ENCODE results near the gene PI4KA. TPM values are rescaled to one million over a fixed set of nuclear protein-coding genes. Genes with fewer than 3 reads are reported as not detected.

Gene PI4KA
- total RNA-seq, 1 experiment from 2014 or later, result 65.8 TPM

GRCh38 chr22:20741008-20741633 lies 117.5 kb downstream of the PI4KA start:
- Mint-ChIP-seq H3K36me3 (ENCODE audit: insufficient read depth in 1 of 3, low read depth in 3 of 3) (peaks cover 15 to 45% (median 18%) of the 10 kb centered on the region in 3 experiments), H3K27ac (no peak overlapping the region), H3K27me3 (ENCODE audit: low read depth) (no peaks in the 10 kb centered on the region), H3K4me3 (no peak overlapping the region), H3K4me1 (no peaks in the 10 kb centered on the region), H3K9me3 (peaks cover 6 to 7% of the 10 kb centered on the region in 2 experiments; a peak in 4 of 5 replicates)
- Histone ChIP-seq H3K18ac (ENCODE audit: insufficient read length, low read depth, low read length) (no peak overlapping the region), H3K56ac (ENCODE audit: insufficient read length, low read depth, low read length) (no peak overlapping the region), H4K8ac (replicated peaks; ENCODE audit: insufficient read length, low read depth, low read length) (no peak overlapping the region), H2AK5ac (ENCODE audit: insufficient read length, low read length) (no peak overlapping the region), H4K91ac (ENCODE audit: insufficient read length, low read depth, low read length) (no peak overlapping the region), H3K23ac (ENCODE audit: insufficient read length, low read depth, low read length) (no peak overlapping the region), H3T11ph (ENCODE audit: low read length) (no peak overlapping the region), H4K5ac (ENCODE audit: insufficient read length, low read depth, low read length) (no peak overlapping the region), H4K20me1 (ENCODE audit: control insufficient read depth, insufficient read depth, insufficient read length) (no peaks in the 10 kb centered on the region), H3K27me3 (ENCODE audit: insufficient read depth, low read length) (no peaks in the 10 kb centered on the region), H2BK12ac (ENCODE audit: insufficient read length, low read depth, low read length) (no peak overlapping the region), H3K9ac (ENCODE audit: extremely low read depth, insufficient read length, low read length) (no peak overlapping the region), H3K4me2 (ENCODE audit: insufficient read depth, insufficient read length, low read length) (no peak overlapping the region), H3K23me2 (ENCODE audit: insufficient read length, low read depth, low read length, poor library complexity, severe bottlenecking) (no peaks in the 10 kb centered on the region), H2BK120ac (ENCODE audit: low read depth, low read length, poor library complexity, severe bottlenecking) (no peak overlapping the region), H2BK5ac (ENCODE audit: insufficient read length, low read length) (no peak overlapping the region), H3K79me1 (ENCODE audit: insufficient read depth, low read depth, low read length, poor library complexity, severe bottlenecking) (no peaks in the 10 kb centered on the region), H3K4me1 (ENCODE audit: insufficient read depth, low read length) (no peaks in the 10 kb centered on the region), H2BK15ac (ENCODE audit: low read depth, low read length) (no peak overlapping the region), H3K27ac (ENCODE audit: insufficient read length, low read depth, low read length) (no peak overlapping the region), H3K14ac (ENCODE audit: insufficient read depth, low read length) (no peak overlapping the region), H3K79me2 (ENCODE audit: insufficient read depth, low read length) (no peaks in the 10 kb centered on the region), H3K9me3 (ENCODE audit: control insufficient read depth, low read depth, low read length) (no peaks in the 10 kb centered on the region), H2BK20ac (ENCODE audit: low read depth, low read length, poor library complexity, severe bottlenecking) (no peak overlapping the region), H2AFZ (ENCODE audit: low read length) (no peak overlapping the region), H3K4ac (ENCODE audit: low read depth, low read length) (no peak overlapping the region)
- no peak for DNase-seq
- no CpG with 5 or more reads among the region's 6 CpGs for WGBS (ENCODE audit: extremely low coverage, insufficient read length, low lambda C conversion rate)
- TF ChIP-seq CTCF (conservative IDR thresholded peaks at IDR 0.05), result no peak
